Natural killer cell (primary cell): ENCODE results near the gene TMEM54. TPM values are rescaled to one million over a fixed set of nuclear protein-coding genes. Genes with fewer than 3 reads are reported as not detected.

Experiments
- ATAC-seq, 3 donors: fragments of 150-1000 bp in 2 of 3; fragments of 200-7000 bp in 1 of 3; cut with Tn5 transposase; 1 replicate in 1 of 3; 2 replicates in 2 of 3; pipeline ENCODE4 v1.10.0; 2021; ENCODE audit warnings: mild to moderate bottlenecking in 2 of 3, moderate library complexity in 2 of 3
- DNase-seq, 2 donors: peaks; one replicate each; pipeline versions ENCODE4 v3.0.0 to v3.0.0-alpha.2; 2013 to 2021; ENCODE audit warnings: mixed read lengths in 1 of 2
- H3K27ac ChIP-seq: one replicate; pipeline ENCODE4 v1.5.1; 2013; ENCODE audit warnings: mild to moderate bottlenecking, low read length
- H3K27me3 ChIP-seq: one replicate; pipeline ENCODE4 v1.6.1; 2013; ENCODE audit warnings: low read length; ENCODE audit not compliant: control insufficient read depth, insufficient read depth
- H3K36me3 ChIP-seq: one replicate; pipeline ENCODE4 v1.6.1; 2013; ENCODE audit warnings: low read length; ENCODE audit not compliant: control insufficient read depth, insufficient read depth
- H3K4me1 ChIP-seq: one replicate; pipeline ENCODE4 v1.6.1; 2013; ENCODE audit warnings: low read length; ENCODE audit not compliant: control insufficient read depth, insufficient read depth
- H3K4me3 ChIP-seq: one replicate; pipeline ENCODE4 v1.5.1; 2013; ENCODE audit warnings: low read length
- H3K9me3 ChIP-seq: one replicate; pipeline ENCODE4 v1.6.1; 2013; ENCODE audit warnings: low read length; ENCODE audit not compliant: control insufficient read depth, insufficient read depth
- H3K27ac Mint-ChIP-seq, 2 donors: one replicate each; pipeline ENCODE4 v1.8.0; 2022; ENCODE audit warnings: mild to moderate bottlenecking in 2 of 2, mixed read lengths in 2 of 2, moderate library complexity in 1 of 2
- H3K27me3 Mint-ChIP-seq, 2 donors: one replicate each; pipeline ENCODE4 v1.8.0; 2022; ENCODE audit warnings: low read depth in 2 of 2, mixed read lengths in 2 of 2
- H3K36me3 Mint-ChIP-seq: one replicate; pipeline ENCODE4 v1.8.0; 2022; ENCODE audit warnings: mixed read lengths
- H3K4me1 Mint-ChIP-seq, 2 donors: one replicate each; pipeline ENCODE4 v1.8.0; 2022; ENCODE audit warnings: mixed read lengths in 2 of 2
- H3K4me3 Mint-ChIP-seq: one replicate; pipeline ENCODE4 v1.8.0; 2022; ENCODE audit warnings: mild to moderate bottlenecking, moderate library complexity, mixed read lengths
- H3K9me3 Mint-ChIP-seq, 2 donors: one replicate each; pipeline ENCODE4 v1.8.0; 2022; ENCODE audit warnings: mixed read lengths in 2 of 2
- CTCF ChIP-seq: fragments of 200-600 bp; IDR thresholded peaks from one replicate; pipeline ENCODE4 v1.8.0; 2022; ENCODE audit warnings: antibody characterized with exemption
- WGBS: methylation state at CpG from one replicate; pipeline ENCODE4 v1.1.7; 2013; ENCODE audit warnings: missing lambda C conversion rate; ENCODE audit not compliant: insufficient coverage; 5-methylcytosine and 5-hydroxymethylcytosine counted together
- intact Hi-C: fragments of 100-400 bp; cut with micrococcal nuclease; formaldehyde crosslinking; loops from one replicate; pipeline ENCODE4 v1.14.2; 2022
- total RNA-seq, 4 donors: library from RNA; stranded (reverse); fragments of 120-200 nt in 1 of 4; gene quantifications; one replicate each; pipeline versions ENCODE4 v1.2.3 to v1.2.4, GENCODE V29; 2013 to 2022

TMEM54 gene
- total RNA-seq, 3 donors from 2014 or later (not counting 1 experiment from before 2014, with no cell fraction given), result not detected

DNA sequence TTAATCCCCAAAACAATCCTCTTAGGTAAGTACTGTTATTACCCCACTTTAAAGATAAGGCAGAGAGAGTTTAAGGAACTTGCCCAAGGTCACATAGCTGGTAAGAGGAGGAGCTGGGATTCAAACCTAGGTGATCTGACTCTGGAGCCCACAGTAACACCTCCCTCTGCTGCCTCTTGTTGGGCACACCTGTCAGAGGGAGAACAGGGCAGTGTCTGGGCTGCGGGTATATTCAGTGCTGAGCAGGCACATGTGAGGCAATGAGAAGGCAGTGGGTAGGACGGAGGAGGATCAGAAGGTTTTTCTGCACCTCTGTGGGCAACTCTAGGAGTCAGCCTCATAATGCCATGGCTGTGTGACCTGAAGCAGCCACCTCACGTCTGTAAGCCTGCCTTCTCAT, 13.1 kb downstream of the TMEM54 start:
- Mint-ChIP-seq H3K9me3 (no peaks in the 10 kb centered on the region), H3K27me3 (peaks cover 61 to 78% of the 10 kb centered on the region in 2 donors), H3K4me1 (peaks cover 9 to 20% of the 10 kb centered on the region in 2 donors), H3K27ac (no peak overlapping the region), H3K36me3 (no peaks in the 10 kb centered on the region), H3K4me3 (no peak overlapping the region)
- intact Hi-C loops, result no loop called here
- WGBS, result 77% methylated on average over 3 of the region's 3 CpGs
- no peak for TF ChIP-seq CTCF
- H3K27ac ChIP-seq, result no peak overlapping the region
- H3K27me3 ChIP-seq, result peaks cover 50% of the 10 kb centered on the region
- H3K4me1 ChIP-seq, result peaks cover 9% of the 10 kb centered on the region
- H3K4me3 ChIP-seq, result no peak overlapping the region
- DNase-seq (no peak), ATAC-seq (no peak)
- H3K36me3 ChIP-seq, result no peaks in the 10 kb centered on the region
- H3K9me3 ChIP-seq, result no peaks in the 10 kb centered on the region

DNA sequence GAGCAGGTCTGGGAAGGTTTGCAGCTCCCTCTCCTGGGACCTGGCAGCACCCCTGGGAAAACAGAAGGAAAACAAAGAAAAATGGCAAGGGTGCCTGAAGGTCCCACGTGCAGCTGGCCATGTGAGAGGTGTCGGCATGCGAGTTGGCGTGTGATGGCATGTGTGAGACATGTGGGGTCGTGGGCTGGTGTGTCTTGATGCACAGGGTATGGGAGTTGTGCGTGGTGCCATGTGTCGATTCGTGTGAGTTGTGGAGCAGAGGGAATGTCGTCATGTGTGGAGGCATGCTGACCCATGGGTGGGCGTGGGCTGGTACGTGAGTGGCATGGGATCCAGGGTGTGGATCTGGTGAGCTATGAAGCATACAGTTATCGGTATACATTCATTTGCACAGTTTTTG, 13.6 kb downstream of the TMEM54 start:
- no peak overlapping the region for H3K27ac ChIP-seq
- TF ChIP-seq CTCF, result no peak
- Mint-ChIP-seq H3K9me3 (no peaks in the 10 kb centered on the region), H3K4me1 (peaks cover 9 to 17% of the 10 kb centered on the region in 2 donors), H3K4me3 (no peak overlapping the region), H3K27me3 (peaks cover 60 to 75% of the 10 kb centered on the region in 2 donors), H3K27ac (no peak overlapping the region), H3K36me3 (no peaks in the 10 kb centered on the region)
- DNase-seq, result no peak
- no peak for ATAC-seq
- H3K36me3 ChIP-seq, result no peaks in the 10 kb centered on the region
- intact Hi-C loops, result no loop called here
- H3K9me3 ChIP-seq, result no peaks in the 10 kb centered on the region
- peaks cover 46% of the 10 kb centered on the region for H3K27me3 ChIP-seq
- no peak overlapping the region for H3K4me3 ChIP-seq
- peaks cover 6% of the 10 kb centered on the region for H3K4me1 ChIP-seq
- WGBS, result 80% methylated on average over 11 of the region's 12 CpGs

DNA sequence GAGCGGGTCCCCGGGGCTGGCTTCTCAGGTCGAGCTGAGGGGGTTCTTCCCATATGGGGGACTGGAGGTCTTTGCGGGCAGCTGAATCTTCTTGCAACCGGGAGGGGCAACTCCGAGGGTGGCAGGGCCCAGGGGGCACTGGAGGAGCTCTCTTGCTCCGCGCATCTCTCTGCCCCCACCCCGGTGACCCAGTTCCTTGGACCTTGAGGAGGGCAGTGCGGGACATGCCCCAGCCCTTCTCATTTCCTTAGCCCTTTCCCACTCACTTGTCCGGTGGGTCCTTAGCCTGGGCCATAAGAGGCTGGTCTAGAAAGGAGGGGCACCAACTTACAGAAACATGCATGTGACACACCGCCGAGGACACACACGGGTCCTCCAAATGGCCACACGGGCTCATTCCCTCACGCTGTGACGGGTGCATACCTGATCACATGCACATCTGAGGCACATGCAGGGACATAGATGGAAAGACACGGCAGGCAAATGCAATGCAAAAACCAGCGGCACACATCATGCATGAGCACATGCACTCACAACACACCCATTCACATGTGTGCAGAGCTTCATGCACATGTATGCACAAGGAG, 14.3 kb downstream of the TMEM54 start:
- Histone ChIP-seq H3K27me3 (peaks cover 39% of the 10 kb centered on the region), H3K4me1 (peaks cover 4% of the 10 kb centered on the region), H3K36me3 (no peaks in the 10 kb centered on the region), H3K4me3 (no peak overlapping the region), H3K9me3 (no peaks in the 10 kb centered on the region), H3K27ac (no peak overlapping the region)
- no peak overlapping the region for H3K27ac Mint-ChIP-seq
- no peak for DNase-seq
- no peak overlapping the region for H3K4me3 Mint-ChIP-seq
- intact Hi-C loops, result no loop called here
- ATAC-seq, result no peak
- no peak for TF ChIP-seq CTCF
- no peaks in the 10 kb centered on the region for H3K9me3 Mint-ChIP-seq
- no peaks in the 10 kb centered on the region for H3K36me3 Mint-ChIP-seq
- H3K4me1 Mint-ChIP-seq, result peaks cover 2 to 10% of the 10 kb centered on the region in 2 donors
- WGBS, result 44% methylated on average over 19 of the region's 19 CpGs
- peaks cover 53 to 69% of the 10 kb centered on the region in 2 donors for H3K27me3 Mint-ChIP-seq
